OCI-LY7 (cell line): ENCODE measurements around the gene WNT7B. TPM values are rescaled to one million over a fixed set of nuclear protein-coding genes. Genes with fewer than 3 reads are reported as not detected.

Source experiments
- BruUV-seq: library from RNA; stranded (reverse); fragments of 400-500 nt; replicated peaks from 2 replicates; lab custom pipeline; 2021; lab: Mats Ljungman, UMichigan
- CTCF ChIA-PET: fragments of 300-600 bp; sonication (Branson Sonifier 250); formaldehyde crosslinking; loops from one replicate; lab custom pipeline; 2022; ENCODE audit warnings: antibody characterized with exemption; ENCODE audit not compliant: unreplicated experiment; lab: Charles Lee
- POLR2A ChIA-PET: fragments of 300-600 bp; sonication (Branson Sonifier 250); formaldehyde crosslinking; loops from one replicate; lab custom pipeline; 2022; ENCODE audit warnings: antibody characterized with exemption; lab: Charles Lee
- DNase-seq: peaks from one replicate; pipeline ENCODE4 v3.0.0-alpha.2; 2015; ENCODE audit warnings: low spot score
- H2AFZ ChIP-seq: fragments of 200-600 bp; sonication (generic), shearing (Covaris generic); 2 replicates; pipeline ENCODE4 v1.6.1; 2014; ENCODE audit warnings: mild to moderate bottlenecking, antibody characterized with exemption, low read length, moderate library complexity
- H3K27ac ChIP-seq: fragments of 200-600 bp; sonication (generic); 2 replicates; pipeline ENCODE4 v1.5.1; 2014; ENCODE audit warnings: mixed run types, low read depth, mild to moderate bottlenecking, moderate library complexity, low read length, inconsistent platforms; ENCODE audit not compliant: poor library complexity, severe bottlenecking
- H3K36me3 ChIP-seq: fragments of 200-600 bp; sonication (generic); 2 replicates; pipeline ENCODE4 v1.6.1; 2014; ENCODE audit warnings: mild to moderate bottlenecking, antibody characterized with exemption, low read length, moderate library complexity, mixed read lengths; ENCODE audit not compliant: insufficient read depth
- H3K4me1 ChIP-seq: fragments of 200-600 bp; sonication (generic); 2 replicates; pipeline ENCODE4 v1.5.1; 2014; ENCODE audit warnings: mild to moderate bottlenecking, low read length; ENCODE audit not compliant: insufficient read depth, poor library complexity, severe bottlenecking
- H3K4me2 ChIP-seq: fragments of 200-600 bp; sonication (generic); 2 replicates; pipeline ENCODE4 v1.6.1; 2014; ENCODE audit warnings: mild to moderate bottlenecking, low read length
- H3K4me3 ChIP-seq: fragments of 200-600 bp; sonication (generic); 2 replicates; pipeline ENCODE4 v1.5.1; 2014; ENCODE audit warnings: mild to moderate bottlenecking, low read depth, low read length; ENCODE audit not compliant: poor library complexity, severe bottlenecking
- H3K79me2 ChIP-seq: fragments of 200-600 bp; sonication (generic); 2 replicates; pipeline ENCODE4 v1.6.1; 2016; ENCODE audit warnings: low read depth, mild to moderate bottlenecking, low read length, moderate library complexity, mixed read lengths; ENCODE audit not compliant: insufficient read depth
- H3K9me2 ChIP-seq: fragments of 200-600 bp; sonication (generic); 2 replicates; pipeline ENCODE4 v1.6.1; 2016; ENCODE audit warnings: mild to moderate bottlenecking, low read length, mixed read lengths; ENCODE audit not compliant: insufficient read depth
- H3K9me3 ChIP-seq: fragments of 200-600 bp; sonication (generic); 2 replicates; pipeline ENCODE4 v1.6.1; 2014; ENCODE audit warnings: mild to moderate bottlenecking, mixed run types, low read length, mixed read lengths
- H4K20me1 ChIP-seq: fragments of 200-600 bp; sonication (generic); 2 replicates; pipeline ENCODE4 v1.6.1; 2014; ENCODE audit warnings: mild to moderate bottlenecking, antibody characterized with exemption, low read length, moderate library complexity, mixed read lengths; ENCODE audit not compliant: insufficient read depth
- CTCF ChIP-seq: fragments of 200-600 bp; sonication (generic); conservative IDR thresholded peaks from 2 replicates; pipeline ENCODE4 v1.5.1; 2014; ENCODE audit warnings: mild to moderate bottlenecking, antibody characterized with exemption, low read length, moderate library complexity, mixed read lengths
- EZH2phosphoT487 ChIP-seq: fragments of 200-600 bp; sonication (generic); IDR thresholded peaks from 2 replicates; pipeline ENCODE4 v1.6.1; 2018; ENCODE audit warnings: low read depth, borderline replicate concordance, mild to moderate bottlenecking, mixed run types, antibody characterized with exemption, low read length, moderate library complexity, mixed read lengths
- intact Hi-C: fragments of 100-400 bp; cut with micrococcal nuclease; formaldehyde crosslinking; loops from one replicate; pipeline ENCODE4 v1.10.0; 2022; ENCODE audit not compliant: unreplicated experiment
- total RNA-seq, 2 experiments: library from RNA; depleted of rRNA in 1 of 2; stranded (reverse); fragments of >200 nt in 1 of 2; shearing (Covaris generic) in 1 of 2; gene quantifications; 2 replicates each; pipeline ENCODE4 v1.2.3, GENCODE V29; 2014 to 2022

WNT7B gene
- total RNA-seq, 2 experiments from 2014 or later: not detected

GRCh38 chr22:45872659-45873263, 104.2 kb downstream of the WNT7B start:
- intact Hi-C loops: no loop called here
- H3K4me2 ChIP-seq: no peak overlapping the region
- H4K20me1 ChIP-seq: no peaks in the 10 kb centered on the region
- H3K36me3 ChIP-seq: no peaks in the 10 kb centered on the region
- H3K4me1 ChIP-seq: no peaks in the 10 kb centered on the region
- no peaks in the 10 kb centered on the region for H3K79me2 ChIP-seq
- H2AFZ ChIP-seq: no peak overlapping the region
- ChIA-PET POLR2A (no interaction called here), CTCF (no interaction called here)
- no peak overlapping the region for H3K4me3 ChIP-seq
- 0 out of 2 replicates have a peak, but pooled peaks cover 6% of the 10 kb centered on the region for H3K9me3 ChIP-seq
- no peak for TF ChIP-seq EZH2phosphoT487
- TF ChIP-seq CTCF: no peak
- H3K27ac ChIP-seq: no peak overlapping the region
- BruUV-seq: no TSS peak
- H3K9me2 ChIP-seq: no peaks in the 10 kb centered on the region
- DNase-seq: no peak

- 0 out of 2 replicates have a peak, but pooled peaks cover 6% of the 10 kb centered on the region for H3K9me3 ChIP-seq
- ChIA-PET POLR2A (no interaction called here), CTCF (no interaction called here)
- H4K20me1 ChIP-seq: no peaks in the 10 kb centered on the region
- no peaks in the 10 kb centered on the region for H3K4me1 ChIP-seq
- TF ChIP-seq EZH2phosphoT487: no peak
- TF ChIP-seq CTCF: no peak
- no peaks in the 10 kb centered on the region for H3K79me2 ChIP-seq
- BruUV-seq: no TSS peak
- no peak overlapping the region for H3K27ac ChIP-seq
- intact Hi-C loops: no loop called here
- H3K4me2 ChIP-seq: no peak overlapping the region
- H3K36me3 ChIP-seq: no peaks in the 10 kb centered on the region
- H3K4me3 ChIP-seq: no peak overlapping the region
- H2AFZ ChIP-seq: no peak overlapping the region
- DNase-seq: no peak
- H3K9me2 ChIP-seq: no peaks in the 10 kb centered on the region
These were observed 105.2 kb downstream of the WNT7B start for GRCh38 chr22:45871721-45872120.

Other genes starting within 250 kb of the WNT7B start
- gene PPARA, start 173.4 kb upstream of the WNT7B start, total RNA-seq (2014; rRNA removed; shearing (Covaris generic)): 0.90 and 3.3 TPM in 2 replicates
- 10.5 and 16.4 TPM in 2 replicates for gene PPARA, start 173.4 kb upstream of the WNT7B start, total RNA-seq (2022)